ENCODE results near the gene MVB12B. TPM values are rescaled to one million over a fixed set of nuclear protein-coding genes. Genes with fewer than 3 reads are reported as not detected.

MVB12B gene
- total and polyA plus RNA-seq, 8 donors = 2.6 to 6.7 (median 4.0) TPM

DNA sequence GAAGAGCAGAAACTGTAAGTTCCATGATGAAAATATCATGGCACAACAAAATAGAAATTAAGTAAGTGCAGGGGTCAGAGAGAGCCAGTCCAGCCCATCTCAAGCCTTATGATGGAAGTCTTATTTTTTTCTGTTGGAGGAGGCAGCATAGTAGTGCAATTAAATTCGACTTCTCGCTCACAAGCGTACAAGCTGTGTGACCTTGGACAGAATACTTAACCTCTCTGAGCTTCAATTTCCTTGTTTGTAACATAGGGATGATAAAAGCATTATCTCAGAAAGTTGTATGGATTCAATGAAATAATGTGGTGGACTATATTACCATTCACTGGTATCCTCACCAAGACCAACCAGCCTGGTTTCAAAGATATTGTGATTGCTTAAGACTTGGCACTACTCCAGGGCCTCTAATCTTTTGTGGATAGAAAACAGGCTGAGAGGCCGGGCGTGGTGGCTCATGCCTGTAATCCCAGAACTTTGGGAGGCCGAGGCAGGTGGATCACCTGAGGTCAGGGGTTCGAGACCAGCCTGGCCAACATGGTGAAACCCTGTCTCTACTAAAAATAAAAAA, 26.8 kb upstream of the MVB12B start:
- no peak for DNase-seq
- TF ChIP-seq, protein P1, sequence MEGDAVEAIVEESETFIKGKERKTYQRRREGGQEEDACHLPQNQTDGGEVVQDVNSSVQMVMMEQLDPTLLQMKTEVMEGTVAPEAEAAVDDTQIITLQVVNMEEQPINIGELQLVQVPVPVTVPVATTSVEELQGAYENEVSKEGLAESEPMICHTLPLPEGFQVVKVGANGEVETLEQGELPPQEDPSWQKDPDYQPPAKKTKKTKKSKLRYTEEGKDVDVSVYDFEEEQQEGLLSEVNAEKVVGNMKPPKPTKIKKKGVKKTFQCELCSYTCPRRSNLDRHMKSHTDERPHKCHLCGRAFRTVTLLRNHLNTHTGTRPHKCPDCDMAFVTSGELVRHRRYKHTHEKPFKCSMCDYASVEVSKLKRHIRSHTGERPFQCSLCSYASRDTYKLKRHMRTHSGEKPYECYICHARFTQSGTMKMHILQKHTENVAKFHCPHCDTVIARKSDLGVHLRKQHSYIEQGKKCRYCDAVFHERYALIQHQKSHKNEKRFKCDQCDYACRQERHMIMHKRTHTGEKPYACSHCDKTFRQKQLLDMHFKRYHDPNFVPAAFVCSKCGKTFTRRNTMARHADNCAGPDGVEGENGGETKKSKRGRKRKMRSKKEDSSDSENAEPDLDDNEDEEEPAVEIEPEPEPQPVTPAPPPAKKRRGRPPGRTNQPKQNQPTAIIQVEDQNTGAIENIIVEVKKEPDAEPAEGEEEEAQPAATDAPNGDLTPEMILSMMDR (IDR thresholded peaks at IDR 0.05) = no peak
- Histone ChIP-seq H3K9me3 (no peaks in the 10 kb centered on the region), H3K4me1 (no peaks in the 10 kb centered on the region), H3K27me3 (no peaks in the 10 kb centered on the region), H3K27ac (no peak overlapping the region), H3K4me3 (no peak overlapping the region), H3K36me3 (no peaks in the 10 kb centered on the region)
- intact Hi-C loops (cut with DNase I) = loop anchor here in 1 of 3 donors (5.0 to 10.0 kb wide), 2 partner anchors 98 to 185 kb away; no protein-coding TSS in a partner anchor
- 63 to 70% methylated on average over 7 of the region's 7 CpGs for WGBS, 2 donors
- no peak for FAIRE-seq
- ATAC-seq = no peak

DNA sequence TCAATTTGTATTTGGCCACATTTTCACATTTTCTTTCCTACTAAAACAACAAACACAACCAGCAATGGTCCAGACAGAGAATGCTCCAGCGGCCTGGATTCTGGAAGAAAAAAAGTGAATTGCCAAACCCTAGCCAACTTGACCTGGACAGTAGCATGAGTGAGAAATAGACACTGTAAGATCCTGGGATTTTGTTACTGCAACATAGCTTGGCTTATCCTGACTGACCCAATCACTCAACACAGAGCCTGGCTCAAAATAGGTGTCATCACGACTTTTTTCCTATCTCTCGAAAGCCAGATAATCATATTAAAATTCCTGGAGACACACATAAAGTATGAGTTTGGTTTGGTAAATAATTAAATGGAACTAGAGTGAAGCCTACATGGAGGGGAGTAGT, 25.4 kb upstream of the MVB12B start:
- Histone ChIP-seq H3K27ac (no peak overlapping the region), H3K4me1 (no peaks in the 10 kb centered on the region), H3K36me3 (no peaks in the 10 kb centered on the region), H3K9me3 (no peaks in the 10 kb centered on the region), H3K27me3 (no peaks in the 10 kb centered on the region), H3K4me3 (no peak overlapping the region)
- no peak for ATAC-seq
- WGBS, 2 donors = 92 to 98% methylated on average over 3 of the region's 3 CpGs
- intact Hi-C loops (cut with DNase I) = loop anchor here in 1 of 3 donors (5.0 to 10.0 kb wide), 2 partner anchors 96 to 184 kb away; no protein-coding TSS in a partner anchor
- TF ChIP-seq, protein P1 (IDR thresholded peaks at IDR 0.05) = no peak
- no peak for DNase-seq
- FAIRE-seq = no peak

DNA sequence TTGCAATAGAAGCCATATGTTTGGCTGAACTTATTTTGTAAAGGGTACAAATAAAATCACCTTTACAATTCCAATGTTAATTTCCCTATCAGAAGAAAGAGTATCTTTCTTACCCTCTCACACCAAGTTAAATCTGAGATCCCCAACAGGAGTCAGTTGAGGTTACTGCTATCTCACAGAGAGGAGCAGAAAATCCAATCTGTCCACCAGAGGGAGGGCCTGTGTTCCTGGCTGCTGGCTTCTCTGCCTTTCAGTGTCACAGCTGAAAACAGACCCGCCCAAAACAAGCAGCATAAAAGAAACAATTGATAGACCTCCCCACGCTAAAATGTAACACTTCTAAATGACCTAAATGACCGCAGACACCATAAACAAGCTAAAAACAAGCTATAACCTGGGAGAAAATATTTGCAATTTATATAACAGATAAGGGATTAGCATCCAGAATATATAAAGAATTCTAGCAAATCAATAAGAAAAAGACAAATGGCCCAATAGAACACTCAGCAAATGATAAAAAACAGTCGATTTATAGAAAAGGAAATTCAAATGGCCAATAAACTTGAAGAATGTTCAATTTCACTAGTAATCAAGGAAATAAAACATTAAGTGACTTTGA, 24.5 kb upstream of the MVB12B start:
- no peaks in the 10 kb centered on the region for H3K9me3 ChIP-seq
- no peak overlapping the region for H3K27ac ChIP-seq
- 11 to 16% methylated on average over 4 of the region's 4 CpGs for WGBS, 2 donors
- H3K4me1 ChIP-seq = no peaks in the 10 kb centered on the region
- H3K27me3 ChIP-seq = no peaks in the 10 kb centered on the region
- DNase-seq (peak in 2 of 6 donors; percentile 11 to 38), FAIRE-seq (peak; percentile 65), ATAC-seq (peak in 3 of 4 donors; percentile 72 to 82 (median 76))
- H3K36me3 ChIP-seq = no peaks in the 10 kb centered on the region
- intact Hi-C loops (cut with DNase I) = loop anchor here in 1 of 3 donors (5.0 to 10.0 kb wide), 2 partner anchors 95 to 183 kb away; no protein-coding TSS in a partner anchor
- no peak overlapping the region for H3K4me3 ChIP-seq
- TF ChIP-seq, protein P1 (IDR thresholded peaks at IDR 0.05) = peak in 3 of 4 donors; percentile 20 to 47 (median 28)

DNA sequence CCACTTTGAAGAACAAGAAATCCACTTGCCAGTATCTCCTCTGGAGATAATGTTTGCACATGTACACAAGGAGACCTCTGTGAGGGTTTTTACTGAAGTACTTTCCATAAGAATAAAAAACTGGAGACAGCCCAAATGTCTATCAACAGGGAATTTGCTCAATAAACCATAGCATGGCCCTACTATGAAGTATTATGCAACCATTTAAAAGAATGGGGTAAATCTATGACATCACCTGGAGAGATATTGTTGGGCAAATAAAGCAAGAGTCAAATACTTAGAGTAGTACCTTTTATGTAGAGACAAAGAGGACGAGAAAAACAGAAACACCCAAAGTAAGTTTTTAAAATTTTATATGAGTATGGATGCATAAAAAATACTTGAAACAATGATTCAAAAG, 23.9 kb upstream of the MVB12B start:
- H3K27me3 ChIP-seq = no peaks in the 10 kb centered on the region
- no peak for ATAC-seq
- intact Hi-C loops (cut with DNase I) = loop anchor here in 1 of 3 donors (5.0 to 10.0 kb wide), 2 partner anchors 95 to 182 kb away; no protein-coding TSS in a partner anchor
- H3K36me3 ChIP-seq = no peaks in the 10 kb centered on the region
- FAIRE-seq = no peak
- DNase-seq = no peak
- WGBS, 2 donors = 42 to 47% methylated on average over 1 of the region's 1 CpG
- H3K4me1 ChIP-seq = no peaks in the 10 kb centered on the region
- TF ChIP-seq, protein P1 (IDR thresholded peaks at IDR 0.05) = no peak
- no peak overlapping the region for H3K4me3 ChIP-seq
- no peaks in the 10 kb centered on the region for H3K9me3 ChIP-seq
- H3K27ac ChIP-seq = no peak overlapping the region

DNA sequence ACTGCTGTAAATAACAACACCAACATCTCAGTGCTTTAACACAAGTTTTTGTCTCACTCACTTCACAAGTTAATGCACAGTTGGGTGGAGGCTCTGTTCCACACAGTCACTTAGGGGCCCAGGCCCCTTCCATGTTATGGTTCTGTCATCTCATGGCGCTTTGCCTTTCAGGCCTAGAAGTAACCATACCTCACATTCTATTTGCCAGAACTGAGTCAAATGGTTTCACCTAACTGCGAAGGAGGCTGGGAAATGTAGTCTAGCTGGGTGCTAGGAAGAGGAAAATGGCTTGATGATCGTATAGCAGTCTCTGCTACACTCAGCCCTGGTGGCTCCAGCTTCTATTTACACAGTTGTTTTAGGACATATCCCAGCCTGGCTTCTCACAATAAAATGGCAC, 23.1 kb upstream of the MVB12B start:
- 89 to 93% methylated on average over 3 of the region's 3 CpGs for WGBS, 2 donors

More for the DNA sequence above, 23.1 kb upstream of the MVB12B start:
- H3K27me3 ChIP-seq = no peaks in the 10 kb centered on the region
- H3K27ac ChIP-seq = no peak overlapping the region
- TF ChIP-seq, protein P1 (IDR thresholded peaks at IDR 0.05) = no peak
- H3K36me3 ChIP-seq = no peaks in the 10 kb centered on the region
- no peak overlapping the region for H3K4me3 ChIP-seq
- no peaks in the 10 kb centered on the region for H3K4me1 ChIP-seq
- no peak for DNase-seq
- FAIRE-seq = no peak
- intact Hi-C loops (cut with DNase I) = loop anchor here in 1 of 3 donors (5.0 to 10.0 kb wide), 2 partner anchors 94 to 181 kb away; no protein-coding TSS in a partner anchor
- no peak for ATAC-seq
- H3K9me3 ChIP-seq = no peaks in the 10 kb centered on the region
